Measurements from ENCODE around the gene GNPDA2. TPM values are rescaled to one million over a fixed set of nuclear protein-coding genes. Genes with fewer than 3 reads are reported as not detected.
A peak's percentile ranks its signal among the peaks of the same experiment; 100 is the strongest.
"Not testable (repeated sequence)": the region's sequence is repeated elsewhere in the genome, so short reads cannot be mapped to it uniquely, and the experiment has no call there.

Gene GNPDA2
- 17.8 TPM for polyA plus RNA-seq (2013, experiment 1 of 2; ENCODE audit: insufficient read length)
- 18.6 TPM for polyA plus RNA-seq (2013, experiment 2 of 2; ENCODE audit: insufficient read length)

DNA sequence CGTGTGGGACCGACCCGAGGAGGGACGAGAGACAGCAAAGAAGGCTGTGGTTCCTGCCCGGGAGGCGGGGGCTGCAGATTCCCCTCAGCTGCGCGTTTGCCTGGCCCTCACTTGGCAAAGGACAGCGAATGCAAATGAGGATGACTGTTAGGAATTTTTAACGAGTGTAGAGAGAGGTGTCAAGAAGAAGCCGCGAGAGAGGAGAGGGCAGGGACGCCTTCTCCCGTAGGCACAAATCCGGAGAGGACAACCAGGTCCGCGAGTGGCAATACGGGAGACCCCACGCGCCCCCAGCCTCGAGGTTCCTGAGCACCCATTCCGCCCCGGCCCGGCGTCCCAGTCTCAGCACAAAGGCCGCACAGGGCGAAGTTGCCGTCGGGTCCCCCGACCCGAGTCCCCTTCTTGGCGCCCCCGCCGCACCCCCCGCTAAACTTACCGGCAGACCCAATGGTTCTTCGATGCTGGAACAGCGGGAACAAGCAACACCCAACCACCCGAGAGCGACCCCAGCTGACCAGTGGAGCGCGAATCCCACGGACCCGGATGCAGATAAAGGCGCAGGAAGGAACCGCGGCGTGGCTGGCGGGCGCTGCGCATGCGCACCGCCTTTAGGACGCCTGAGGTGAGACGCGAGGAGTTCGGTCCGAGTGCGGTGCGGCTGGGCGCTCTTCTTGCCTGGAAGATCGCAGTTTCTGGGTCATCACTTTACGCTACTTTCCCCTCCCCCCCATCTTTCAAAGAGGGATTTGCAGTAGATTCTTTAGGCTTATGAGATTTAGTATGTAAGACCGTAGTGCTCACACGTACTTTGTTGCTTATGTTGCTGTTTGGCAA is at the start of gene GNPDA2:
Gene GNPDA2, minus strand, starts transcription at position 519 of the 834 bp plus-strand sequence. CDS start 4,349 bp downstream, outside the sequence.
- DNase-seq = peak; percentile 91

DNA sequence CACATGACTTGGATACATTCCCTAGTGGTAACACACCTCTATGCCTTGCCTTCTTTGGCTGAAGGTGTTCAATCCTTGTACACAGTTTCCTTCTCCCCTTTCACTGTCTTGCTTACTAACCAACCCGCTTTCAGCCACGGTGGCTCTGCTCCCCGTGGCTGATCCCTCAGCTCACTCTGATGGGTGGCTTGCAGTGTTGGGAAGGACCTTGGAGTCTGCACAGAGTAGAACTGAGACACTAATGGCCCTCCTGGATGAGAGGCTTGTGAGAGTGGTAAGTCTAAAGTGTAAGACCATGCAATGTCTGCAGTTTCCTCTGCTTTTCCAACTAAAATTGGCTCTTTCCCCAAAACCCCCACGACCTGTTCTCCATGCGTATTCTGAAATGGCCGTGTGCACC is 46.0 kb upstream of the GNPDA2 start:
- no peak for DNase-seq

DNA sequence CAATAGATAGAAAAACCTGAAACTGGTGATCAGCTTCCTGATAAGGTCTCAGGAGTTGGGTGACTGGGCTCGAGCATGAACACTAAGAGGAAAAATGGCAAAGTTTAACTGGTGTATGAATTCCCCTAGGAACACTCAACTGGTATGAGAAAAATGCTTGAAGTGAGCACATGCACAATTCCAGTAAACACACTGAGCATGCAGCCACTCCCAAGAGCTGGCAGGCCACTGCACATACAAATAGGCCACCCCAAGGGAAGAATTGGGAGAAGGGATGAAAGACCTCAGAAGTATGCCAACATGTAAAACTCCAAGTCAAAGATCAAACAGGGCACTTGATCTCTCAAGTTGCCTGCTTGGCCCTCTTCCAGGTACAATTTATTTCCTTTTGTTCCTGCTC is 45.4 kb upstream of the GNPDA2 start:
- DNase-seq = no peak

GRCh38 chr4:44766453-44766852 is 40.1 kb upstream of the GNPDA2 start:
- DNase-seq = no peak

GRCh38 chr4:44765116-44765515 is 38.8 kb upstream of the GNPDA2 start:
- no peak for DNase-seq

GRCh38 chr4:44761306-44761705 is 35.0 kb upstream of the GNPDA2 start:
- DNase-seq = no peak

DNA sequence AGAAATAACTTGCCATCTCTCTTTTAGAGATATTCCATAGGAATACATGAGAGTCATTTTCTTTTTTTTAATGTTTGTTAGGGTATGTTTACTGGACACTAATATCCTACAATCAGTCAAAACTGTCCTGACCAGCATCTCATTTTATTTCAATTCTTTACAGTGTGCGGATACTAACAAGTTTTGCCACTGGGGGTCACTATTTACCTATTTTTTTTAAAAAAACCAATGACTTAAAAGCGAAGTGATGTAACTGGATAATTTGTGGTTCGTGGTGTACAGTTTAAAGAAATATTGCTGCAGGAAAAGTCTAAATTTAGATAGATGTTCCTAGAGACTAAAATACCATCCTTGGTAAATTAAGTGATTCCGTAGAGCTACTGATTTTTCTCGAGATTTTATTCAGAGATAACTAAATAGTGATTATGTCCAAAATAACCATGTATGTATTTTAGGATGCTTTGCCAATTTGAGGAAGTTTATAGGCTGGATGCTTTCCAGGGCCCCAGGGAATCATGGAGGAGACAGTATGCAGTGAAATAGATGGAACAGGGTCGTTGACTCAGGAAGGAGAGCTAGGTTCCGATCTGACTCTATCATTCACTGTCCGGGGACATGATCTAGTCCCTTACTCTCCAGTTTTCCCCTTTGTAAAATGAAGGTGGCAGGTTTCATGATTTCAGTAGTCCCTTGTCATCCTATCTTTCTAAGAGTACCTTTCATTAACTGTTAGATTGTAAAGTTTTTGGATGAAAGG is 34.0 kb upstream of the GNPDA2 start:
- peak; percentile 40 for DNase-seq

DNA sequence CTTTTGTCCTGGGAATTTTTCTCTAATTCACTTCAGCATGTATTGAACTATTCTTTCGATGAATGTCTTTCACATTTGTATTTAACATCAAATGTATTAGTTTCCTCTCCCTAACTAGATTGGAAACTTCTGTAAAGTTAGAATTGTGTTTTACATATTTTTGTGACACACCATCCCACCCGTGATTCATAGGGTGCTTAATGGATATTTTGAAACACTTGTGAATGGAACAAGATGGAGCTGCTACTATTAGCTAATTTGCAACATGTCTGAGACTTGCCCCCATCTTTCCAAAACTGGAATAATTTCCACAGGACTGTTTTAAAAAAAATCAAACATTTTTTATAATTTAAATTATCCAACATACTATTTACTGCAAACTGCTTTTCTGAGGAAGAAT is 30.2 kb upstream of the GNPDA2 start:
- no peak for DNase-seq

DNA sequence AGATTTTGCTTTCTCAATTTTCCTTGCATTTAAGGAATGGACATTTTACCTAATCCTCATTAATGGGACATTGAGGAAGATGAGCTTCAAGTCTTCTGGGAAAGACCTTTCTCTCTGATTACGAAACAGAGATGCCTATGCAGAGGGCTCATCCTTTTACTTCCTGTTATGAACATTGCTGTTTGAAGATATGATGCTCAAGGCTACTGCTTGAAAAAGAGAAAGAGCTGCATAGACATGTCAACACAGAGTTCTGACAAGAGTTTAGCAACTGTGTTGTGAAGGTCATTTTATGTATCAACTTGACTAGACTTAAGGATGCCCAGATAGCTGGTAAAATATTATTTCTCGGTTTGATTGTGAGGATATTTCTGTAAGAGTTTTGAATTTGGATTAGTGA is 13.8 kb upstream of the GNPDA2 start:
- no peak for DNase-seq

DNA sequence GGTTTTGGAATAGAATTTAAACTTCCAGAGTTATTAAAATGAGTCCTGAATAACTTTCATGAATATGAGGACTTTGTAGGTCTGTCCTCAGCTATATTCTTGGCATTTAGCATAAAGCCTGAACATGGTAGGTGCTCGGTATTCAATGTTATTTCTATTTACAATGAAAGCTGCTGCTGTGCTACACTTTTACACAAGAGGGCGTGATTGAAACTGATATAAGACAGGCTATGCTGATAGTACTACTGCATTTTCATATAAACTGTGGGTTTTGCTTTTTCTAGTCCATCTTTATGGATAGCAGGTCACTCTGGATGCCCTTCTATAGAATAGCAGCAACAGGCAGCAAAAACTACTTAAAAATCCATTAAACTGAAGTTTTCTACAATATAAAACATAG is 12.3 kb upstream of the GNPDA2 start:
- DNase-seq = no peak

DNA sequence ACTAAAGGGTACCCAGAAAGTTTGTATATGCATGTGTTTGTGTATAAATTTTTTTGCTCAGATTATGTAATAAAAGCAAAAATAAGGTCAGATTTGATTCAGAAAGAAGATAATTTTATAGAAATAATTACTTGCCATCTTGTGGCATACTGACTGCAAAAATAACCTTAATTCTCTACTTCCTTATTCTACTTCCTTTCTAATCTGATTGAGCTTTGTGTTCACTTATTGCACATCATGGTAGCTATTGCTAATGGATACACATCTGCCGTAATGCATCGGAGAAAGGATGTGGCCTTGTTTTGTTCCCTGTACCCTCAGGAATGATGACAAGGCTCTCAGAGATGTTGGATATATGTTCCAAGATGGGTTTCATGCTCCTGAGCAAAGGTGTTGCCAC is 10.5 kb upstream of the GNPDA2 start:
- DNase-seq = no peak

DNA sequence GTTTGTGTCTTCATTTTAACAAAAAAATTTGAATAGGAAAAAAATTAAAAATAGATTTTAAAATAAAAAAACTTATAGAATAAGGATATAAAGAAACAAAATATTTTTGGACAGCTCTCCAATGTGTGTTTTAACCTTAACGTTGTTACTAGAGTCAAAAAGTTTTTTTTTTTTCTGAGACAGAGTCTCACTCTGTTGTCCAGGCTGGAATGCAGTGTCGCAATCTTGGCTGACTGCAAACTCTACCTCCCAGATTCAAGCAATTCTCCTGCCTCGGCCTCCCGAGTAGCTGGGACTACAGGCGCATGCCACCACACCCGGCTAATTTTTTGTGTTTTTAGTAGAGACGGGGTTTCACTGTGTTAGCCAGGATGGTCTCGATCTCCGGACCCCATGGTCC is 2.3 kb upstream of the GNPDA2 start:
- not testable (repeated sequence) for DNase-seq

GRCh38 chr4:44727471-44727870 is 1.1 kb upstream of the GNPDA2 start:
- no peak for DNase-seq

DNA sequence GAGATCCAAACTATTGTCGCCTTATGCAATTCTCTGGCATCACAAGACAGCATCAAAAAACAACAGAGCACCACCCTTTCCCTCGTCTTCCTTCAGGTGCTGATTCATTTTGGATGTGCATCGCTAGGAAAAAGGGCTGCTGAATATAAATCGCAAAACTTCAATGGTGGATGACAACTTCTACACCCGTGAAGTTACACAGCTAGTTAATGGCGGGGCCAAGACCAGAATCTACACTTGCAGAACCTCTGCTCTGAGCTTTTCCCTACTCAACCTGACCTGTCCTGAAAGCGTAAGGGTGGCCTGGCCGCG is 674 bp downstream of the GNPDA2 start:
- no peak for DNase-seq

DNA sequence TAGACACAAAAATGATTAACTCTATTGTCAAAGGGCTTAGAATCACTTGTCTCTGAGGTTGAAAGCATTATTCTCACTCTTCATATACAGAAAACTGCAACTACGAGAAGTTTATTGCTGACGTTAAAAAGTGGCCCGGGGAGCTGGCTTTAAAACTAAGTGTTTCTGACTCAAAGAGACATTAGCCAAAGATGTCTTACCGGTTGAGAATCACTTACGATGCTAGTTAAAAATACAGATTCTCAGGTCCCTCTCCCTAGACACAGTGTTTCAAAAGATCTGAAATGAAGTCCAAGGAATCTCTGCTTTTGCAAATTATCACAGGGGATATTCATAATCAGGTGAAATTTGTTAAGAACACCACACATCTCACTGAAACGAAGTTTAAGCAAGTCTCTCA is 1.2 kb downstream of the GNPDA2 start:
- peak; percentile 6 for DNase-seq

GRCh38 chr4:44722001-44722400 is 4.4 kb downstream of the GNPDA2 start:
- no peak for DNase-seq

- DNase-seq = no peak
These were observed 6.0 kb downstream of the GNPDA2 start for GRCh38 chr4:44720371-44720770.

- DNase-seq = no peak
These were observed 9.8 kb downstream of the GNPDA2 start for GRCh38 chr4:44716597-44716996.

- DNase-seq = no peak
These were observed 13.2 kb downstream of the GNPDA2 start for GRCh38 chr4:44713125-44713524.

- DNase-seq = no peak
These were observed 21.7 kb downstream of the GNPDA2 start for GRCh38 chr4:44704673-44705072.

- DNase-seq = no peak
These were observed 25.3 kb downstream of the GNPDA2 start for GRCh38 chr4:44701037-44701436.

DNA sequence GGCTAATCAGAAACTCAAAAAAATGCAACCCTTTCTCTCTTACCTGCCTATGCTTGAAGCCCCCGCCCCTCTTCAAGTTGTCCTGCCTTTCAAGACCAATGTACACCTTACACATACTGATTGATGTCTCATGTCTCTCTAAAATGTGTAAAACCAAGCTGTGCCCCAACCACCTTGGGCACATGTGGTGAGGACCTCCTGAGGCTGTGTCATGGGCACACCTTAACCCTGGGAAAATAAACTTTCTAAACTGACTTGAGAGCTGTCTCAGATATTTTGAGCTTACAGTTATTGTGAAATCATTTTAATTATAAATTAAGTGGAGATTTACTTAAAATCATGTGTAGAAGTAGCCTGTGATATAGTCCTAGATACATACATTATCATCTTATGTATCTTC is 25.9 kb downstream of the GNPDA2 start:
- DNase-seq = no peak

DNA sequence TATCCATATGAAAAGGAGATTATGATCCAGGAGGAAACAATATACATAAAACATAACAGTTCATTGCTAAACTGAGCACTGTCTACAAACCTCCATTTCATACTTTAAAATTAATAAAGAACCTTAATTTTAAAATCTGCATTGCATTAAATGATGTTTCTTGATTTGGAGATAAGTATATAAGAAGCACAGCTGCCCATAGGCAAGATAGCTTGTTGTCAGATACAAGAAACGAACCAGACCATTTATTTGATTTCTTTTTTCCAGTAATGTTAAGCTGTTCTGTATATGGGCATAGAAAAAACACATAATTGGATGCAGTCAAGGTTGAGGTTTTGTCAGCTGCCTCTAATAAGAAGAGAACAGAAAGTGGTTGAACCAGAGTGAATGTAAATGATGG is 41.7 kb downstream of the GNPDA2 start:
- DNase-seq = no peak

- DNase-seq = no peak
These were observed 47.3 kb downstream of the GNPDA2 start for GRCh38 chr4:44679060-44679459.

Data from fibroblast of skin of scalp (primary cell).